ENCODE data around the gene OR12D2.
"Not testable (repeated sequence)": the region's sequence is repeated elsewhere in the genome, so short reads cannot be mapped to it uniquely, and the experiment has no call there.

Gene OR12D2

DNA sequence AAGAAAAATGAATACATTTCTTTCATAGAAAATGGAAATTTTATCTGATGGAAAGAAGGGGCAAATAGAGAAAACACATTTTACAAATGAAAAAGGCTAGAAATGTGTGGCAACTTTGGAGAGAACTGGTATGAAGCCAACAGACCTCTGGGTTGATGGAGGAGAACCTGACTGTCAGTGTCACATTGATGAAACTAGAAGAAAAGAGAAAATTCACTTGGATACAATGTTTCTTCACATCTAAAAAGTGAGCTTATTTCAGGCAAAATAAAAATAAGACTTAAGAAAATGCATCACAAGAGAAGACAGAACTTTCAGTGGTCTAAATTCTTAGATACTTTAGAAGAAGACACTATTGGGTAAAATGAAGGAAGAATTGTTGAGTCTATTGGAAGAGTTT lies at the start of gene OR12D2:
OR12D2 (plus strand) TSS at position 301 of the 400 bp plus-strand sequence. CDS start 1,069 bp downstream, outside the sequence.
- no peak for DNase-seq (ENCODE audit: low read depth)

- not testable (repeated sequence) for DNase-seq (ENCODE audit: low read depth)
These were observed 46.1 kb upstream of the OR12D2 start for GRCh38 chr6:29349348-29349747.

- no peak for DNase-seq (ENCODE audit: low read depth)
These were observed 40.5 kb upstream of the OR12D2 start for GRCh38 chr6:29354980-29355379.

DNA sequence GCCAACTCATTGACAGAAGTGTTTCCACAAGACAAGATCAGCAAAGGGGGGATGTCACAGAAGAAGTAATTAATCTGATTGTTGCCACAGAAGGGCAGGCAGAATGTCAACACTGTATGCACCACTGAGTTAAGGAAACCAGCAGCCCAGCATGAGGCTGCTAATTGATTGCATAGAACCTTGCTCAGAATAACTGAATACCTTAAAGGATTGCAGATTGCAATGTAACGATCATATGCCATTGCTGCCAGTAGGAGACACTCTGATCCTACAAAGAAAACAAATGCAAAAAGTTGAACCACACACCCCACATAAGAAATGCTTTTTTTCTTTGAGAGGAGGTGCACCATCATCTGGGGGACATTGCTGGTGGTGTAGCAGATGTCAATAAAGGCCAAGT lies 39.8 kb upstream of the OR12D2 start:
- DNase-seq (ENCODE audit: low read depth) = no peak

- DNase-seq (ENCODE audit: low read depth) = no peak
These were observed 26.7 kb upstream of the OR12D2 start, which contains the start of gene OR5V1 for GRCh38 chr6:29368765-29369164. Gene OR5V1 (minus strand): TSS chr6:29368865. CDS start chr6:29356195, 12,670 bp downstream.

DNA sequence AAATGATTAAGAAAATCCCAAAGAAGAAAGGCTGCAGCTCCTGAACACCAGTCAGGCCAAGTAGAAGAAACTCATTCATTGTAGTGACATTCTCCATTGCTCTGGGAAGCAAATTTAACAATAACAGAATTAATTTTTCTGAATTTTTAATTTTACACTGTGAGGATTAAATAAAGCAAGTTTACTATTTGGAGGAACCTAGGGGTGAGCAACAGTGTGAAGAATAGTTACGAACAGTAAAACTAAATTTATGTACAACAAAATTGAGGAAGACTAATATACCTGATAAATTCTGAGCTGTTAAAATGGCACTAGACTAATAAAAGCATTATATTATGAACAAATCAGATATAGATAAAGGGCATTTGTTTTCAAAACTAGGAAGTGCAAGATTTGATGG lies 20.2 kb upstream of the OR12D2 start, which contains the start of gene OR12D3:
OR12D3 (minus strand) TSS at position 101 of the 400 bp plus-strand sequence; CDS start at position 97, 4 bp downstream.
- no peak for DNase-seq (ENCODE audit: low read depth)

- no peak for DNase-seq (ENCODE audit: low read depth)
These were observed 19.4 kb upstream of the OR12D2 start for GRCh38 chr6:29376003-29376402.

DNA sequence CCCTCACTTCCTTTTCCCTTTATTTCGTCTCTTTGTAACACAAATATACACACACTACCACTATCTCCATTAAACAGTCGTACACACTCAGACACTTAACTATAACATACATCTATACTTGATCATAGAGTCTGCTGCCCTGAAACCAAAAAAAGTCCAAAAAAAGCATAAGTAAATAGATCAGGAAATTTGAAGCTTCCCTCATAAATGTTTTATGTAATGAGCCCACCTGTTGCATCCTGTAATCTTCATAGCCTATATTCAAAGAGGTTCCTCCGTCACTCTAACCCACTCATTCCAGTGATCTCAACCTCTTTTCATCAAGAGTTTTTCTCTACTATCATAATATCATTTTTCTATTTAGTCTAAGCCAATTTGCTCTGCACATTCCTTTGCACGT lies 6.9 kb upstream of the OR12D2 start:
- DNase-seq (ENCODE audit: low read depth) = no peak

- DNase-seq (ENCODE audit: low read depth) = no peak
These were observed 4.1 kb downstream of the OR12D2 start for GRCh38 chr6:29399525-29399924.

DNA sequence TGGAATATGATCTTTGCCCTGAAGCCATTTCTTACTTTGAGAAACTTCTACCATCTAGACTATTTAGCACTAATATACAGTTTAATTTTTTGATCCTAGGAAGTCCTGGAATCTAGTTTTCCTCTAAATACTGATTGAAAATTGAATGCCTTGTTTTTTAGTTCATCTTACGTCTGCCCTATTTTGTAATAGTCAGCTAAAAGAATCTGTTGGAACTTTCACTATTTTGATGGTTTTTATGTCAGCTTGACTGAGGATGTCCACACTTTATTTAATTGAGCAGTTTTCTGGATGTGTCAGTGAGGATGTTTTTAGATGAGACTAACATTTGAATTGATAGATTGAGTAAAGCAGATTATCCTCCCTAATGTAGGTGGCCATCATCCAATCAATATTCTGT lies 8.4 kb downstream of the OR12D2 start:
- no peak for DNase-seq (ENCODE audit: low read depth)

GRCh38 chr6:29414588-29414987 lies 19.2 kb downstream of the OR12D2 start, which contains the start of gene OR12D1:
Gene OR12D1 (plus strand): TSS chr6:29414928.
- no peak for DNase-seq (ENCODE audit: low read depth)

GRCh38 chr6:29419516-29419915 lies 24.1 kb downstream of the OR12D2 start:
- DNase-seq (ENCODE audit: low read depth) = peak; percentile 40

DNA sequence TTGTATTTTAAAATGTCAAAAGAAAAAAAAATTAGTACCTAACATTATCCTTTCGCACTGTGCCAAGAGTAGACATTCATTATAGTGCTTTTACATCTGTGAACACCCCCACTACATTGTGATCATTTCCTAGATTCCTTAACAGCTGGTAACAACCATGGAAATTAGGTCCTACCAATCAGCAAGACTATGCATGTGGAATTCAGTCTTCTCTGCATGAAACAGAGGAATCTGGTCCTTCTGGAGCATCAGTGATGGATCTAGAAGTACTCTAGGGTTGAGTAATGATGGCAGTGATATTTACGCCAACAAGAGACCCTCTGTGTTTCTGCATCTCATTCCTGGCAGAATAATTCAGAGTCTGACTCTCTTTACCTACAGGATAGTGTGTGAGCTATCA lies 28.7 kb downstream of the OR12D2 start:
- DNase-seq (ENCODE audit: low read depth) = no peak

- no peak for DNase-seq (ENCODE audit: low read depth)
These were observed 29.1 kb downstream of the OR12D2 start for GRCh38 chr6:29424575-29424974.

GRCh38 chr6:29425075-29425474 lies 29.6 kb downstream of the OR12D2 start:
- no peak for DNase-seq (ENCODE audit: low read depth)

DNA sequence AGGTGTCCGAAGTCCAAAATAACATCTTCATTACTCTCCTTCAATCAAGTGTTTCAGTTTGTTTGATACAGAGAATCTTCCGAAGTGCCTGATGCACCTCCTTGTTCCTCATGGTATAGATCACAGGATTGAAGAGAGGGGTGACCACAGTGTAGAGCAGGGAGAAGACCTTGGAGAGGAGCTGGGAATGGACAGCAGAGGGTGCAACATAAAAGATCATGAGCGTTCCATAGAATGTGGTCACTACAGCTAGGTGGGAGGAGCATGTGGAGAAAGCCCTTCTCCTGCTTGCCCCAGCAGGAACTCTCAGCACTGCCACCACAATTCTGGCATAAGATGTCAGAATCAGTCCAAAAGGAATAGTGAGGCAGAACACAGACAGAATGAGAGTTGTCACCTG lies 31.2 kb downstream of the OR12D2 start:
- no peak for DNase-seq (ENCODE audit: low read depth)

DNA sequence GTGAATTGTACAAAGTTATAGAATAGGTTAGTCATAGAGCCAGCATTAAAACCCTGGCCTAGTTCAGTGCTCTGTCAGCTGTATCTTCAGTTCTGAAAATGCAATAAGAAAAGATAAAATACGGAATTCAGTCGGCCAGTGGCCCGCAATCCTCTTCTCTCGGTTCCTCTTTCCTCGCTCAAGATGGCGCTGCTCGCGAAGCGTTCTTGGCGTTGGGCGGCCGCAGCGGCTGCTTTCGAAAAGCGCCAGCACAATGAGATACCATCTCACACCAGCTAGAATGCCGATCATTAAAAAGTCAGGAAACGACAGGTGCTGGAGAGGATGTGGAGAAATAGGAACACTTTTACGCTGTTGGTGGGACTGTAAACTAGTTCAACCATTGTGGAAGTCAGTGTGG lies 41.3 kb downstream of the OR12D2 start:
- DNase-seq (ENCODE audit: low read depth) = not testable (repeated sequence)

GRCh38 chr6:29439006-29439405 lies 43.6 kb downstream of the OR12D2 start, which contains the start of gene OR10C1:
Gene OR10C1 (plus strand): TSS chr6:29439306. CDS start chr6:29440016, 710 bp downstream.
- DNase-seq (ENCODE audit: low read depth) = no peak

DNA sequence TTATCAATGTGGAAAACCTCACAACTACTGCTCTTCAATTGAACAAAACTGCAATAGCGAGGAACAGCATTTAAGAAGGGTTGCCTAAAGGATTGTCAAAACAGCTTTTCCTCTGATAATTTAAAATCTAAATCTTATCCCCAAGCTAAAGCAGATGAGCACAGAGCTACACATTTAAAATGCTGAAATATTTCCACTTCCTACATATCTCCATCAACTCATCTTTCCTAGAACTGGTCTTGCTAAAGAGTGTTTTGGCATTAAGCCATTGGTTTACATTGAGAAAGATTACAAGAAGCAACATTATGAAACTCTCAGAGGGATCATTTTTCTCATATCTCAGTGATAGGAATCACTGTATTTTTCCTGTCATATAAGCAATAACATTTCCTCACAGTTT lies 47.3 kb downstream of the OR12D2 start:
- no peak for DNase-seq (ENCODE audit: low read depth)

DNA sequence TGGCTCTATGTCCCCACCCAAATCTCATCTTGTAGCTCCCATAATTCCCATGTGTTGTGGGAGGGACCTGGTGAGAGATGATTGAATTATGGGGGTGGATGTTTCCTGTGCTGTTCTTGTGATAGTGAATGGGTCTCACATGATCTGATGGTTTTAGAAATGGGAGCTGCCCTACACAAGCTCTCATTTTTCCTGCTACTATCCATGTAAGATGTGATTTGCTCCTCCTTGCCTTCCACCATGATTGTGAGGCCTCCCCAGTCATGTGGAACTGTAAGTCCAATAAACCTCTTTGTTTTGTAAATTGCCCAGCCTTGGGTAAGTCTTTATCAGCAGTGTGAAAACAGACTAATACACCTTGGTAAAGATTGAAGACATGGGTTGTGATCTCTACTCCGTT lies 48.6 kb downstream of the OR12D2 start:
- DNase-seq (ENCODE audit: low read depth) = not testable (repeated sequence)
